Limb (tissue), 2 donors: Measurements from ENCODE around the gene PTTG1IP.
"Not testable (repeated sequence)": the region's sequence is repeated elsewhere in the genome, so short reads cannot be mapped to it uniquely, and the experiment has no call there.

Experiments used
- DNase-seq, 2 donors: peaks; one replicate each; pipeline ENCODE4 v3.0.0-alpha.2; 2016; ENCODE audit errors: extremely low spot score in 2 of 2

Gene PTTG1IP

GRCh38 chr21:44845418-44846223 lies 27.9 kb downstream of the PTTG1IP start:
- peak; percentile 28 to 69 for DNase-seq

- no peak for DNase-seq
Observed at GRCh38 chr21:44844256-44844655, 29.2 kb downstream of the PTTG1IP start.

DNA sequence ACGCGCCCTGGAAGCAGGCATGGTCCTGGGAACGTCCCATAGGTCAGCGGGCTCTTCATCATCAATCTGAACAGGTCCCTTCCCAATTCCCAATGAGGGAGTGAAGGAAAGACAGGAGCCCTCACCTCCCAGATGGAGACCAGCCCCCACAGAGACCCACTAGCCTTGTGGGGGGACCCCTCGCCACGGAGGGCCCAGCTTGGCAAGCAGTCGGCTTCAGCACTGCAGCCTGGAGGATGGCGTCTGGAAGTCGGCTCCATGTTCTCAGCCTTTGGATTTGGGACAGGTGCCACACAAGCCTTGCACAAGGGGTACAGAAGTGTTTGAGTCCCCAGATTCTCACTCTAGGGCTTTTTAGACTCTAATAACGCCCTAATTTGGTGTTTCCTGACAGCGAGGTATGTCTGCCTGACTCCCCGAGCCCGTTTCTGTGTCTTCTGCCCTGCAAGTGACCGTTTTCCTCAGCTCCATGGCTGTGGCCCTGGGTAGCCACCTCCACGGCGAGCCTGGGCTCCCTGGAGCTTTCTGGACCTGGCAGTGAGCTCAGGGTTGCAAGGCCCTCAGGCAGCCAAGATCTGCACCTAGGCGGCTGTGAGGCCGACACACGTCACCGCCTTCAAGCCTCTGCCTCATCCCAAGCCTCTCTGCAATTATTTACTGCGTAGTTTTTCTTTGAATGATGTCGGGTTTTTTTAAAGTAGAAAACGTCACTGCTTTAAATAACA lies 30.6 kb downstream of the PTTG1IP start:
- no peak for DNase-seq

GRCh38 chr21:44842087-44842486 lies 31.4 kb downstream of the PTTG1IP start:
- no peak for DNase-seq

DNA sequence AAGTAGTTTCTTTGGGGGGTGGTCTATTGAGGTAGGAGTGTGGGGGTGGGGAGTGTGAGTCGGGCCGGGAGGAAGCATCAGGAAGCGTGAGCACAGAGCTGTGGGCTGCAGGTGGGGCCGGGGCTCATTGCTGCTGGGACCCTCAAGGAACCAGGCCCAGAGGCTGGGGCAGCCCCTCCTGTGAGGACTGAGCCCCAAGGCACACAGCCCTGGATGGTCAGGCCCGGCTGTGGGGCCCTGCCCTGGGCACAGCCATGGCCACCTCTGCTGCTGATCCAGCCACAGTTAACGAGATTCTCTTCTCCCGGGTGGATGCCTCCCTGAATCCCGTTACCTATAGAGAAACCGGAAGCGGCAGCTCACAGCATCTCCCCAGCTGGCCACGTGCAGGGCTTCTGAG lies 32.7 kb downstream of the PTTG1IP start:
- no peak for DNase-seq

DNA sequence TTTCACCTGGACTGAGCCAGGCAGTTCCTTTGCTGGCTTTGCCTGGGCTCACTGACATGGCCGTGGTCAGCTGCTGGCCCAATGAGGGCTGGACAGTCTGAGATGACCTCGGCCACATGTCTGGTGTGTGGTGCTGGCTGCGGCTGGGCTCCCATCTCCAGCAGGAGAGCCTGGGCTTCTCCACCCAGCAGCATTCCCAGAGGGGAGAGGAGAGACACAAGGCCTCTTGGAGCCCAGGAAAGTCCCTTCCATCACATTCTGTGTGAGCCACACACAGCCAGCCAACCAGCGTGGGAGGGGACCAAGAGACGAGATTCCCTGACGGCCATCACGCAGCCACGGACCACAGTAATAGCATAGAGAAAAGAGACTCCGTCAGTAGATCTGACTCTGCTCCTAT lies 34.5 kb downstream of the PTTG1IP start:
- no peak for DNase-seq

DNA sequence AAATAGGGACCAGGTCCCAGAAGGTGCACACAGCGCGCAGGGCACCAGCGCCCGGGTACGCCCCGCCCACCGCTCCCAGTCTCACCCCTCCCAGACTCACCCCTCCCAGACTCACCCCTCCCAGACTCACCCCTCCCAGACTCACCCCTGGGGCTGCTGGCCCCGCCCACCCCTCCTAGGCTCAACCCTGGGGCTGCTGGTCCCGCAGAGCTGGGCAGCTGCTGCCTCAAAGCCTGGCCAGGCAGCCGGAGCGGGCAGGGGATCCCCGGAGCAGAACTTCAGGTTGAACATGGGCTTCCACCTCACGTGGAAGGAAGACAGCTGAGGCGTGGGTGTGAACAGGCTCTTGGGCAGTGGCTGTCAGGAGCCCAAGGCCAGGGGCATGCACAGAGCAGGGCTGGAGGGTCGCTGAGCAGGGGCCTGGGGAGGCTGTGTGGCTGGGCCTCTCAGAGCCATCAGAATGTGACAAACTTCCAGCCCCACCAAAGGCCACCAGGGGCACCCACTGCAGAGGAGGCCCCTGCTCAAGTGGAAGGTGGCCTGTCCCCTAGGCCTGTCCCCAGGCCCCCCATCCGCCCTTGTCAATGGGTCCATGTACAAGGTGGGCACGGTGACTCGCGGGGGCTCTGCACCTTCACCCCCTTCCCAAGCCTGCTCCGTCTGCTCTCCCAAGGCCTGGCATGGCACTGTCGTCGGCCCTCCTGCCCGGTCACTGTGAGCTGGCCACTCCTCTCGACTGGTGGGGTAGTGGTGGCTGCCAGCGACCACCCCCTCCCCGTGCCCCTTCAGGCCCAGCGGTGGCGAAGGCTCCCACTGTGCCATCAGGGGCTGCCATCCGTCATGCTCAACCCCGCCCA lies 35.2 kb downstream of the PTTG1IP start:
- DNase-seq: no peak

DNA sequence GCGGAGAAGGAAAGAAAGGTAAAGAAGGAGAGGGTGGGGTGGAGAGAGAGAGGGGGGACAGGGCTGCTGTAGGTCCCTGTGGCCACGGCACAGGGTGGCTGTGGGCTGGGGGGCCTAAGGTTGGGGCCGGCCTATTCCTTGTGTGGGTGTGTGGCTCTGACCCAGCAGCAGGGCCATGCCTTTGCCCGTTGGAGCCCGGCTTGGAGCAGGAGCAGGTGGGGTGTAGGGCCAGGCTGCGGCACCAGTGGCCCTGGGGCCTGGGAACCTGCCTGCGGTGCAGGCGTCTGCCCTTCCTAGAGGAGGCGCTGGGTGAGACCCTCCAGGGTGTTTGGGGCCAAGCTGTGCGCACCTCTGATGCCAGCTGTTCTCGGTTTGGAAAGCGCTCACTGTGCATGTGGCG lies 36.0 kb downstream of the PTTG1IP start:
- no peak for DNase-seq

GRCh38 chr21:44836666-44837471 lies 36.6 kb downstream of the PTTG1IP start:
- DNase-seq: no peak

DNA sequence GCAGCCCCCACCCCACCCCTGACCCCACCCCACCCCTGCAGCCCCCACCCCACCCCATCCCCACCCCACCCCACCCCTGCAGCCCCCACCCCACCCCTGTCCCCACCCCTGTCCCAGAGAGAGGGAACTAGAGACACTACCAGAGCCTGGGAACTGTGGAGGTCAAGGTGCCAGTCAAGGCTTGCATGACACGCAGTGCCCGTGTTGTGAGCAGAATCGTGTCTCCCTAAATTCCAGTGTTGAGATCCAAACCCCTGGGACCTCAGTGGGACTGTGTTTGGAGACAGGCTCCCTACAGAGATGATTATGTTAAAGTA lies 37.2 kb downstream of the PTTG1IP start:
- no peak for DNase-seq

- no peak for DNase-seq
Observed at GRCh38 chr21:44835647-44835973, 37.9 kb downstream of the PTTG1IP start.

DNA sequence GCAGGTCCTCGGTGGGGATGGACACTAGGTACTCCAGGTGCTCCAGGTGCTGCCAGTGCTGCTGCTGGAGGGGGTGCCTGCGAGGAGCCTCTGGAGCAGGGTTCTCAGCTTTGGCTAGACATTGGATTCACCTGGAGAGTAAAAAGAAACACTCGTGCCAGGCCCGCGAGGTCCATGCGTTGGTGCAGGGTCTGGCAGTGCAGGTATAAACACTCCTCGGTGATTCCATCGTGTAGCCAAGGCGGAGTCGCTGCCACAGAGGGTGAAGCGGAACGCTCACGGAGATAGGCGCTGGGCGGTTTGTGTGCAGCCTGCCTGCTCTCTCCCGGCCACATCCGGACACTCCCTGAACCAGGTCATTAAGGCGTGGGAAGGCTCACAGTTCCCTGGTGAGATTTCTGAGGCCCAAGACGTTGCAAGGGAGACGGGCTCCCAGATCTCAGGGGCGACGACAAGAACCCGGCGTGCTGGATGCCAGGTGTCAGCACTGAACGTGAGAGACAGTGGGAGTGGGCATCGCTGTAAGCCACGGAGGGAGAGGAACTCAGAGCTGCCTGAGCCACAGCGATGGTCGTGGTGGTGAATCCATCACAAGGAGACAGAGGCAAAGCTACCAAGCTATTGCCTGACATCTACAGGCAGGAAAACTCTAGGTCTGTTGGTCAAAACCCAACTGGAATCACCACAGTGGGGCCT lies 38.4 kb downstream of the PTTG1IP start:
- DNase-seq: no peak

GRCh38 chr21:44834231-44834950 lies 39.1 kb downstream of the PTTG1IP start:
- DNase-seq: no peak

DNA sequence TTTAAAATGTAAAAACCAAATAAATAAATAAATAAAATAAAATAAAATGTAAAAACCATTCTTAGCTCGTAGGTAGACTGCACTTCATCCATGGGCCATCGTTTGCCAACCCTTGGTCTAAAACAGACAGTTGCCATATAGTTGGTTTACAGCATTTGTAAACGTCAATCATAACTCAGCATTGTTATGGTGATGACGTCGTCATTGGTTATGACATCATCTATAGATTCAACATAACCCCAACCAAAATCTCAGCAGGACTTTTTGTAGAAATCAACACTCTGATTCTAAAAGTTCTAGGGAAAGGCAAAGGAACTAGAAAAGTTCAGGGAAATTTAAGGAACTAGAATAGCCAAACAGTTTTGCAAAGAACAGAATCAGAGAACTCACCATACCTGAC lies 39.8 kb downstream of the PTTG1IP start:
- DNase-seq: no peak

- DNase-seq: not testable (repeated sequence)
Observed at GRCh38 chr21:44832516-44833255, 40.8 kb downstream of the PTTG1IP start.

DNA sequence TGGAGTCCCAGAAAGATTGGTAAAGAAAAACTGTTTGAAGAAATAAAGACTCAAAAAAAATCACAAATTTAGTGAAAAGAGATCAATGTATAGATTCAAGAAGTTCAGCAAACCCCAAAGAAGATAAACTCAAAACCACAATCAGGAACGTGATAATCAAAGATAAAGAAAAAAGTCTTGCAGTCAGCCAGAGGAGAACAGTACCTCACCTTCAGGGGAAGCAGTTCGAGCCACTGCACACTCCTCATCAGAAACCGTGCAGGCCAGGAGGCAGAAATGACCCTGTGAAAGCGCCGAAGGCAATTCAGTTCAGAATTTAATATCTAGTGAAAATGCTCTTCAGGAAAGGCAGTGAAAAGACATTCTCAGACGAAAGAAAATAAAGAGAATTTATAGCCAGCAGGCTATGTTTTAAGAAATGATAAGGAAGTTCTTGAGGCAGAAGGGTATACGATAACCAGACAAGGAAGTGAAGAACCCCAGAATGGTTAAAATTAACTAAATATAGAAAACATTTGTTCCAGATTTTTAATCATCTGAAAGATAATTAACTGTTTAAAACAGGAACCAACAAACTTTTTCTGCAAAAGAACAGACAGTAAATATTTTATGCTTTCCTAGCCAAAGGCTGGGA lies 42.1 kb downstream of the PTTG1IP start:
- no peak for DNase-seq

DNA sequence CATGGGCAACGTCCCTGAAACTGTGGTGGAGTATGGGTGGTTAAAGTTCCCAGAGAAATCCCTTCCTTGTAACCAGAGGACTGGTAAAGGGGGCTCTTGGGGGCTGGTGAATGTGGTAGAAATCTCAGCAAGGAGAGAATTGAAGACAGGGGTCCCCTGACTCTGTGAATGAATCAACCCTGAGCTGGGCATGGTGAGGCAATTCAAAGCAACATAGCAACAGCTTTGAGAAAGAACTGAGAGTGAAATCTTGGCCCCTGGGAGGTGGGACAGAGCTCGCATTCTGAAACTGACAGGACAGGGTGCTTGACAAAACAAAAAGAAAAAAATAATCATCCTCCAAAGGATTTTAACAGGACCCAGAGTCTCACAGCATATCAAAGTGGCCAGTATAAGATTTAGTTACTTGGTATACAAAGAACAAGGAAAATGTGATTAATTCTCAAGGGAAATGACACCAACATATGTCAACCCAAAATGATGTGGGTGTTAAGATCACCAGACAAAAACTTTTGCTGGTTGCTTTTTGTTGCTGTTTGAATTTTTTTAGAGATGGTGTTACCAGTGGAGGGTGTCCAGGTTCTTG lies 43.9 kb downstream of the PTTG1IP start:
- DNase-seq: no peak

DNA sequence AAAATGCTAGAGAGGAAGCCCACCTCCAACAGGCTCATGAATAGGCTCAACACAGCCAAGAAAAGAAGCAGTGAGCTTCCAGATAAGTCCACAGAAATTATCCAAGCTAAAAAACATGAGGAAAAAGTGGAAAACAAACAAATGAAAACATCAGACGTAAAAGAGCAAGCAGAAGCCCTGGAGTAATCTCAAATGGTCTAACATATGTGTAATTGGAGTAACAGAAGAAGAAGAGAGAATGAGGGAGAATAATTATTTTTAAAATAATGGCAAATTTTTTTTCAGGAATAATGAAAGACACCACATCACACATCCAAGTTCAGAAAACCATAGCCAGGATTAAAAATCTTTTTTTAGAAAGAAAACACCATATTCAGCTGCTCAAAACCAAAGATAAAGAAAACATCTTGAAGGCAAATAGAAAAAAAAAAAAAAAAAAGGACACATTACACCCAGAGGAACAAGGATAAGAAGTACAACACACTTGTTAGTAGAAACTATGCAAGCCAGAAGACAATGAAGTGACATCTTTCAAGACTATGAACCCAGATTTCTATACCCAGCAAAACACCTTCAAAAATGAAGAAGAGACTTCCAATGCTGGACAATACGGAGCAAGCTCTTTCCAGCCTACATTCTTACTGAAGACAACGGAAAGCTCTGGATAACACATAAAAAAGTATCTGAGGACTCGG lies 45.0 kb downstream of the PTTG1IP start:
- DNase-seq: no peak
